OCI-LY7 (cell line): ENCODE data around the gene RNF208. TPM values are rescaled to one million over a fixed set of nuclear protein-coding genes. Genes with fewer than 3 reads are reported as not detected.

Experiments
- BruUV-seq: library from RNA; stranded (reverse); fragments of 400-500 nt; replicated peaks from 2 replicates; lab custom pipeline; 2021; lab: Mats Ljungman, UMichigan
- CTCF ChIA-PET: fragments of 300-600 bp; sonication (Branson Sonifier 250); formaldehyde crosslinking; loops from one replicate; lab custom pipeline; 2022; ENCODE audit warnings: antibody characterized with exemption; ENCODE audit not compliant: unreplicated experiment; lab: Charles Lee
- POLR2A ChIA-PET: fragments of 300-600 bp; sonication (Branson Sonifier 250); formaldehyde crosslinking; loops from one replicate; lab custom pipeline; 2022; ENCODE audit warnings: antibody characterized with exemption; lab: Charles Lee
- DNase-seq: peaks from one replicate; pipeline ENCODE4 v3.0.0-alpha.2; 2015; ENCODE audit warnings: low spot score
- H2AFZ ChIP-seq: fragments of 200-600 bp; sonication (generic), shearing (Covaris generic); 2 replicates; pipeline ENCODE4 v1.6.1; 2014; ENCODE audit warnings: mild to moderate bottlenecking, antibody characterized with exemption, low read length, moderate library complexity
- H3K27ac ChIP-seq: fragments of 200-600 bp; sonication (generic); 2 replicates; pipeline ENCODE4 v1.5.1; 2014; ENCODE audit warnings: mixed run types, low read depth, mild to moderate bottlenecking, moderate library complexity, low read length, inconsistent platforms; ENCODE audit not compliant: poor library complexity, severe bottlenecking
- H3K36me3 ChIP-seq: fragments of 200-600 bp; sonication (generic); 2 replicates; pipeline ENCODE4 v1.6.1; 2014; ENCODE audit warnings: mild to moderate bottlenecking, antibody characterized with exemption, low read length, moderate library complexity, mixed read lengths; ENCODE audit not compliant: insufficient read depth
- H3K4me1 ChIP-seq: fragments of 200-600 bp; sonication (generic); 2 replicates; pipeline ENCODE4 v1.5.1; 2014; ENCODE audit warnings: mild to moderate bottlenecking, low read length; ENCODE audit not compliant: insufficient read depth, poor library complexity, severe bottlenecking
- H3K4me2 ChIP-seq: fragments of 200-600 bp; sonication (generic); 2 replicates; pipeline ENCODE4 v1.6.1; 2014; ENCODE audit warnings: mild to moderate bottlenecking, low read length
- H3K4me3 ChIP-seq: fragments of 200-600 bp; sonication (generic); 2 replicates; pipeline ENCODE4 v1.5.1; 2014; ENCODE audit warnings: mild to moderate bottlenecking, low read depth, low read length; ENCODE audit not compliant: poor library complexity, severe bottlenecking
- H3K79me2 ChIP-seq: fragments of 200-600 bp; sonication (generic); 2 replicates; pipeline ENCODE4 v1.6.1; 2016; ENCODE audit warnings: low read depth, mild to moderate bottlenecking, low read length, moderate library complexity, mixed read lengths; ENCODE audit not compliant: insufficient read depth
- H3K9me2 ChIP-seq: fragments of 200-600 bp; sonication (generic); 2 replicates; pipeline ENCODE4 v1.6.1; 2016; ENCODE audit warnings: mild to moderate bottlenecking, low read length, mixed read lengths; ENCODE audit not compliant: insufficient read depth
- H3K9me3 ChIP-seq: fragments of 200-600 bp; sonication (generic); 2 replicates; pipeline ENCODE4 v1.6.1; 2014; ENCODE audit warnings: mild to moderate bottlenecking, mixed run types, low read length, mixed read lengths
- H4K20me1 ChIP-seq: fragments of 200-600 bp; sonication (generic); 2 replicates; pipeline ENCODE4 v1.6.1; 2014; ENCODE audit warnings: mild to moderate bottlenecking, antibody characterized with exemption, low read length, moderate library complexity, mixed read lengths; ENCODE audit not compliant: insufficient read depth
- EZH2phosphoT487 ChIP-seq: fragments of 200-600 bp; sonication (generic); IDR thresholded peaks from 2 replicates; pipeline ENCODE4 v1.6.1; 2018; ENCODE audit warnings: low read depth, borderline replicate concordance, mild to moderate bottlenecking, mixed run types, antibody characterized with exemption, low read length, moderate library complexity, mixed read lengths
- intact Hi-C: fragments of 100-400 bp; cut with micrococcal nuclease; formaldehyde crosslinking; loops from one replicate; pipeline ENCODE4 v1.10.0; 2022; ENCODE audit not compliant: unreplicated experiment
- total RNA-seq, 2 experiments: library from RNA; depleted of rRNA in 1 of 2; stranded (reverse); fragments of >200 nt in 1 of 2; shearing (Covaris generic) in 1 of 2; gene quantifications; 2 replicates each; pipeline ENCODE4 v1.2.3, GENCODE V29; 2014 to 2022
- TF ChIP-seq, protein P1 (sequence below): fragments of 200-600 bp; sonication (generic); conservative IDR thresholded peaks from 2 replicates; pipeline ENCODE4 v1.5.1; 2014; ENCODE audit warnings: mild to moderate bottlenecking, antibody characterized with exemption, low read length, moderate library complexity, mixed read lengths

The RNF208 gene
- total RNA-seq, 2 experiments from 2014 or later: 0.47 to 5.5 TPM

DNA sequence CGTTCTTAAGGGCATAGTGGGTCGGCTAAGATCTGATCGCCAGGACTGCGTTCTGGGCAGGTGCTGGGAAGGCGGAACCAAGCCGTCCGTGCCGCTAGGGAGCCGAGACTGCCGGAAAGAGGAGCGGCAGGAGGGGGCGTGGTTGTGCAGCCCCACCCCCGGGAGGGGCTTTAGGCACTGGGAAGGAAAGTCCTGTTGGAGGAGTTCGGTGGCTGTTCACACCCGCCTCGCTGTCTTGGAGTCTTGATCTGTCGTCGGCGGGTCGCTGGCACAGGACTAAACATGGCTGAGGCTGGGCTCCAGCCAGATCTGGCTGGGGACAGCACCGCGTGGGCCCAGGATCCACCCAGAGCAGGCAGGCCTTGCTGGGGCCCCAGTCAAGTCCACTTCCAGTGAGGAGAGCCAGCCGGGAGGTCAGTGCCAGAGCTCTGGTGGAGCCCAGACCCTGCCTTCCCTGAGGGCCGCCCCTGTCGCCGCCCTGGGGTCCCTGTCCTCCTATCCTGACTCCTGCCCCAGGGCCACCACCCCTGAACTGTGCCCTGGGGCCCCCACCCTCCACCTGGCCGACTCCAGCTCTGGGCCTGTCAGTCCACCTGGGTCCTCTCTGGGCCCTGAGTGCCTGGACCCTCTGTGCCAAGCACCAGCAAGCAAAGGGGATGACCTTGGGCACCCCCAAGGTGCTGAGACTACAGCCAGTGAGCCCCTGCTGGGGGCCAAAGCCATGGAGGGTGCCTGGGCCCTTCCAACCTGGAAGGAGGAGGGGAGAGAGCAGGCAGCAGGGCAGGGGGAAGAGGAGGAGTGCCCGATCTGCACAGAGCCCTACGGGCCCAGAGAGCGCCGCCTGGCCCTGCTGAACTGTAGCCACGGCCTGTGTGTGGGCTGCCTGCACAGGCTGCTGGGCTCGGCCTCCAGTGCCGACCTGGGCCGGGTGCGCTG, 4.5 kb downstream of the RNF208 start:
- H3K4me1 ChIP-seq: peaks cover 8% of the 10 kb centered on the region
- H3K36me3 ChIP-seq: peaks cover 49% of the 10 kb centered on the region; the same call in 1 of the 2 replicates
- CTCF ChIA-PET: no interaction called here
- no peak overlapping the region for H2AFZ ChIP-seq
- no peak overlapping the region for H3K27ac ChIP-seq
- H4K20me1 ChIP-seq: no peaks in the 10 kb centered on the region
- POLR2A ChIA-PET: no interaction called here
- no peak overlapping the region for H3K4me3 ChIP-seq
- H3K79me2 ChIP-seq: no peaks in the 10 kb centered on the region
- H3K9me3 ChIP-seq: no peaks in the 10 kb centered on the region
- TF ChIP-seq, protein P1, sequence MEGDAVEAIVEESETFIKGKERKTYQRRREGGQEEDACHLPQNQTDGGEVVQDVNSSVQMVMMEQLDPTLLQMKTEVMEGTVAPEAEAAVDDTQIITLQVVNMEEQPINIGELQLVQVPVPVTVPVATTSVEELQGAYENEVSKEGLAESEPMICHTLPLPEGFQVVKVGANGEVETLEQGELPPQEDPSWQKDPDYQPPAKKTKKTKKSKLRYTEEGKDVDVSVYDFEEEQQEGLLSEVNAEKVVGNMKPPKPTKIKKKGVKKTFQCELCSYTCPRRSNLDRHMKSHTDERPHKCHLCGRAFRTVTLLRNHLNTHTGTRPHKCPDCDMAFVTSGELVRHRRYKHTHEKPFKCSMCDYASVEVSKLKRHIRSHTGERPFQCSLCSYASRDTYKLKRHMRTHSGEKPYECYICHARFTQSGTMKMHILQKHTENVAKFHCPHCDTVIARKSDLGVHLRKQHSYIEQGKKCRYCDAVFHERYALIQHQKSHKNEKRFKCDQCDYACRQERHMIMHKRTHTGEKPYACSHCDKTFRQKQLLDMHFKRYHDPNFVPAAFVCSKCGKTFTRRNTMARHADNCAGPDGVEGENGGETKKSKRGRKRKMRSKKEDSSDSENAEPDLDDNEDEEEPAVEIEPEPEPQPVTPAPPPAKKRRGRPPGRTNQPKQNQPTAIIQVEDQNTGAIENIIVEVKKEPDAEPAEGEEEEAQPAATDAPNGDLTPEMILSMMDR: no peak
- no peak for TF ChIP-seq EZH2phosphoT487
- H3K9me2 ChIP-seq: no peaks in the 10 kb centered on the region
- no peak for DNase-seq
- intact Hi-C loops: no loop called here
- BruUV-seq: no TSS peak
- no peak overlapping the region for H3K4me2 ChIP-seq

DNA sequence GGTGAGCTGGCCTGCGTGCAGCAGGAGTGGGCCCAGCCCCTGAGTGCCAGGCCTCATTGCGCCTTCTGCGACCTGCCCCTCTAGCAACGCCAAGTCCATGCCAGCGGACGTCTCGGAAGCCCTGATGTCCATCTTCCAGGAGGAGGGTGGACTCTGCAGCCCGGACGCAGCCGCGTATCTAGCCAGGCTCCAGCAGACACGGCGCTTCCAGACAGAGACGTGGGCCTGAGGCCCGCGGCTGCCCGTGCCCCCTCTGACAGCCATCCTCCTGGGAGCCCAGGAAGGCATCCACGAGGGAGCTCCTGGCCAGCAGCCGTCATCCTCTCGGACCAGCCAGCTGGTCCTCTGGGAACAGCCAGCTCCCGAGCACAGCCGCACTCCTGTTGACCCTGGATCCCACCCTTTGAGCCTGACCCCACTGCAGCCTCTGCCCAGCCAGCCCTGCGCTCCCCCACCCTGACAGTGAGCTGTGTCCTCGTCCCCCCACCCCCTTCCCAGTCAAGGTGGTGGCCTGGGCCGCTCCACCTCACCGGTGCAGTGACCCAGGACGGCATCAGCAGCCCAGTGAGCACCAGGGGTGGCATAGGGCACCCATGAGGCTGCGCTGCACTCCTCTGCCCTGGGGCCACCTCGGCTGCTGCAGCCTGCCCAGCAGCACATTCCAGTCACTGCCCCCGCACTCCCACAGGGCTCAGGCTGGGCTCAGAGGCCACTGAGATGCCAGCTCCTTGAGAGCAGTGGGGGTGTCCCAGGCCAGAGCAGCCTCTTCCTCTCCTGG, 5.7 kb downstream of the RNF208 start:
- DNase-seq: no peak
- intact Hi-C loops: no loop called here
- H3K9me3 ChIP-seq: no peaks in the 10 kb centered on the region
- TF ChIP-seq, protein P1: no peak
- TF ChIP-seq EZH2phosphoT487: no peak
- peaks cover 51% of the 10 kb centered on the region; the same call in 1 of the 2 replicates for H3K36me3 ChIP-seq
- no peak overlapping the region for H3K27ac ChIP-seq
- H4K20me1 ChIP-seq: no peaks in the 10 kb centered on the region
- H2AFZ ChIP-seq: no peak overlapping the region
- no peaks in the 10 kb centered on the region for H3K79me2 ChIP-seq
- no peaks in the 10 kb centered on the region for H3K9me2 ChIP-seq
- ChIA-PET CTCF (no interaction called here), POLR2A (interaction anchor here (0.9 kb wide), 1 partner anchor 12 kb away, joined by 4 read pairs; no protein-coding TSS in a partner anchor)
- no peaks in the 10 kb centered on the region for H3K4me1 ChIP-seq
- BruUV-seq: no TSS peak
- H3K4me2 ChIP-seq: no peak overlapping the region
- H3K4me3 ChIP-seq: no peak overlapping the region
